ENCODE measurements around the gene ADK. TPM values are rescaled to one million over a fixed set of nuclear protein-coding genes. Genes with fewer than 3 reads are reported as not detected.

Gene ADK
- total and polyA plus RNA-seq, 2 of the 4 experiments (the other 2 are of a cell fraction) = 30.6 to 40.9 TPM

DNA sequence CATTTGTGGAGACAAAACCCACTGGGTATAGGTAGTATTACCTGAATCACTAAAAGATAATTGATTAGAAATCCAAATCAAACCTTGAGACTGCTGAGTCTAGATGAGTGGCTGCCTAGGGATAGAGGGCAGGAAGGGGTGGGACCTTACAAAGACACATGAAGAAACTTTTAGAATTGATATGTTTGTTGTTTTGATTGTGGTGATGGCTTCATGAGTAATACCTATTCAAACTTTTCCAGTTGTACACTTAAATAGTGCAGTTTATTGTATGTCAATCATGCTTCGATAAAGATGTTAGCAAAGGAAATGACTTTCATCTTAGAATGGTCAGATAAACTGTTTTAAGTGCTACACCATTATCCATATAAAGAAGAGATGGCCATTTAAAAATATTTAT is 486.7 kb downstream of the ADK start:
- H4K91ac ChIP-seq (ENCODE audit: insufficient read depth, low read depth, low read length) = no peak overlapping the region
- H3K23ac ChIP-seq (ENCODE audit: low read depth, low read length) = no peak overlapping the region
- ChIA-PET CTCF (no interaction called here), POLR2A (ENCODE audit: unreplicated experiment) (no interaction called here)
- no peak overlapping the region for H4K5ac ChIP-seq (ENCODE audit: low read depth, low read length)
- no peak overlapping the region for H4K8ac ChIP-seq (ENCODE audit: low read depth in 2 of 2, low read length in 2 of 2)
- no peak overlapping the region for H3K4me2 ChIP-seq (ENCODE audit: low read depth, low read length)
- in situ Hi-C loops (cut with MboI; ENCODE audit: low sequenced_read_pairs) = no loop called here
- no peak overlapping the region for H2BK120ac ChIP-seq (ENCODE audit: low read depth, low read length)
- H3K79me1 ChIP-seq (ENCODE audit: low read depth in 1 of 2, low read length in 2 of 2) = no peaks in the 10 kb centered on the region
- no peak overlapping the region for H2AK5ac ChIP-seq (ENCODE audit: low read depth, low read length)
- H2AK9ac ChIP-seq (replicated peaks; ENCODE audit: low read depth, low read length, poor library complexity) = no peak overlapping the region
- no peak overlapping the region for H2BK5ac ChIP-seq (ENCODE audit: low read depth, low read length, poor library complexity, severe bottlenecking)
- intact Hi-C loops (cut with micrococcal nuclease) = no loop called here
- no peaks in the 10 kb centered on the region for H3K27me3 ChIP-seq (ENCODE audit: control insufficient read depth, insufficient read depth, low read length)
- H3K9me3 ChIP-seq (ENCODE audit: control insufficient read depth, insufficient read depth, low read length) = peaks cover 15% of the 10 kb centered on the region
- H2AFZ ChIP-seq (replicated peaks; ENCODE audit: low read length, poor library complexity) = no peak overlapping the region
- H3K4ac ChIP-seq (ENCODE audit: low read depth, low read length) = no peak overlapping the region
- no peak overlapping the region for H3K27ac ChIP-seq (ENCODE audit: insufficient read depth, low read length)
- H3K4me3 ChIP-seq (ENCODE audit: insufficient read depth, low read depth, low read length) = no peak overlapping the region
- H3K9ac ChIP-seq (ENCODE audit: low read depth, low read length) = no peak overlapping the region
- no peak overlapping the region for H2BK20ac ChIP-seq (ENCODE audit: low read depth, low read length)
- no peaks in the 10 kb centered on the region for H4K20me1 ChIP-seq (ENCODE audit: insufficient read depth, low read length)
- no peak overlapping the region for H2BK15ac ChIP-seq (ENCODE audit: low read depth, low read length)
- BruUV-seq (replicated peaks) = no TSS peak
- WGBS, 2 experiments (ENCODE audit: extremely low coverage in 2 of 2, insufficient read length in 1 of 2) = no CpG with 5 or more reads among the region's 1 CpG
- no peak overlapping the region for H3K56ac ChIP-seq (ENCODE audit: extremely low read depth, insufficient read depth, low read length)
- ATAC-seq (ENCODE audit: low read depth) = no peak
- H3K4me1 ChIP-seq (ENCODE audit: control insufficient read depth, insufficient read depth, low read length) = peaks cover 2% of the 10 kb centered on the region; the same call in 1 of the 2 replicates
- no peak overlapping the region for H3K18ac ChIP-seq (ENCODE audit: low read depth, low read length)
- no peak overlapping the region for H3K14ac ChIP-seq (replicated peaks; ENCODE audit: low read depth, low read length)
- peaks cover 2% of the 10 kb centered on the region; the same call in 1 of the 2 replicates for H3K9me1 ChIP-seq (ENCODE audit: insufficient read depth, low read length)
- no peak for DNase-seq
- dilution Hi-C loops (cut with HindIII; ENCODE audit: low sequenced_read_pairs, unreplicated experiment) = no loop called here
- TF ChIP-seq FOS (IDR thresholded peaks at IDR 0.05; ENCODE audit: low read depth, low read length) = no peak
- no peak for TF ChIP-seq CTCF (conservative IDR thresholded peaks at IDR 0.05; ENCODE audit: low read depth, low read length)
- no peak for TF ChIP-seq NFE2L2 (IDR thresholded peaks at IDR 0.05; ENCODE audit: low read depth, low read length)
- no peak for TF ChIP-seq POLR2A (IDR thresholded peaks at IDR 0.05; ENCODE audit: low read depth, low read length)
- TF ChIP-seq MXI1 (IDR thresholded peaks at IDR 0.05; ENCODE audit: borderline replicate concordance, low read depth, low read length) = no peak
- TF ChIP-seq RAD21 (IDR thresholded peaks at IDR 0.05; ENCODE audit: low read length) = no peak
- TF ChIP-seq CEBPB (IDR thresholded peaks at IDR 0.05; ENCODE audit: low read depth, low read length) = no peak
- TF ChIP-seq MAFK (IDR thresholded peaks at IDR 0.05; ENCODE audit: low read depth, low read length) = no peak
- TF ChIP-seq ELK1 (IDR thresholded peaks at IDR 0.05; ENCODE audit: borderline replicate concordance, low read depth, low read length) = no peak
- TF ChIP-seq CHD1 (IDR thresholded peaks at IDR 0.05; ENCODE audit: low read depth, low read length) = no peak
- TF ChIP-seq MAZ (IDR thresholded peaks at IDR 0.05; ENCODE audit: borderline replicate concordance, low read depth, low read length) = no peak
- TF ChIP-seq SMC3 (IDR thresholded peaks at IDR 0.05; ENCODE audit: low read depth, low read length) = no peak
- no peak for TF ChIP-seq BHLHE40 (IDR thresholded peaks at IDR 0.05; ENCODE audit: low read depth, low read length)
- no peak for TF ChIP-seq RCOR1 (IDR thresholded peaks at IDR 0.05; ENCODE audit: insufficient replicate concordance, low read length)
- TF ChIP-seq RFX5 (IDR thresholded peaks at IDR 0.05; ENCODE audit: low read depth, low read length) = no peak
- H3K36me3 ChIP-seq (ENCODE audit: control insufficient read depth, insufficient read depth, low read length) = no peaks in the 10 kb centered on the region

Data from IMR-90 (cell line).